Measurements from ENCODE around the gene UFC1. TPM values are rescaled to one million over a fixed set of nuclear protein-coding genes. Genes with fewer than 3 reads are reported as not detected.

Gene UFC1
- 109 TPM in 2 replicates for total RNA-seq

GRCh38 chr1:161153682-161154337 lies at the start of gene UFC1:
UFC1 (plus strand) TSS chr1:161153978; CDS start chr1:161153998, 20 bp downstream.
- intact Hi-C loops (cut with micrococcal nuclease), result loop anchor here (1.0 to 5.0 kb wide), 10 partner anchors 12 to 892 kb away; partner anchors contain the start of genes B4GALT3, DCAF8, DEDD and NDUFS2

DNA sequence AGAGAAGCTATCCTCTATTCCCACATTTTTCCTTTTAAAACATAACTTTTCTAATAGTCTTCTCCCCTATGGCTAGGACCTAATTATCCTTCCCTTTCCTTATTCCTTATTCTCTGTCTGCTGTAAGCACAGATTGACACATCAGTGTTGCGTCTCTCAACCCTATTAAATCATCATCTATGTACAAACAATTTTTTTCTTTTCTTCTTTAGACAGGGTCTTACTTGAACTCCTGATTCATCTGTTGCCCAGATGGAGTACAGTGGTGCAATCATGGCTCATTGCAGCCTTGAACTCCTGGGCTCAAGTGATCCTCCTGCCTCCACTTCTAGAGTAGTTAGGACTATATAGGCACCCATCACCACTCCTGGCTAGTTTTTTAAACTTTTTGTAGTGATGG lies 47.3 kb upstream of the UFC1 start:
- intact Hi-C loops (cut with micrococcal nuclease), result no loop called here

- intact Hi-C loops (cut with micrococcal nuclease), result loop anchor here (10.0 kb wide), 1 partner anchor 1186 kb away; the partner anchor contains the start of gene TAGLN2
These were observed 42.7 kb upstream of the UFC1 start for GRCh38 chr1:161111117-161111516.

DNA sequence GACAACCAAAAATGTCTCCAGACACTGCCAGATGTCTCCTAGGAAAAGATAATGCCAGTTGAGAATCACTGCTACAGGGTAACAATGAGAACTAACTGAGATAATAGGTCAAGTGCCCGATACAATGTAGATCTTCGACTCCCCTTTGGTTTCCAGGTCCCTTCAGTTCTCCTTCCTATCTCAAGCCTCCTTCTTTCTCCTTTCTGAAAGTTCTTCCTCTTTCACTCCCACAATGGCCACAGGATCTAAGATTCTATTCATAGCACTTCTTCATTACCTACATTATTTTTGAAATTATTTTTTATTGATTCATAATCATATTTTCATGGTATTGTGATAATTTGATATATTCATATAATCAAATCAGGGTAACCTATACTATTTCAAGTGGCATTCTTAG lies 42.3 kb upstream of the UFC1 start:
- intact Hi-C loops (cut with micrococcal nuclease), result loop anchor here (10.0 kb wide), 1 partner anchor 1187 kb away; the partner anchor contains the start of gene TAGLN2

- intact Hi-C loops (cut with micrococcal nuclease), result loop anchor here (2.0 to 10.0 kb wide), 2 partner anchors 269 to 1189 kb away; partner anchors contain the start of gene TAGLN2
These were observed 39.9 kb upstream of the UFC1 start for GRCh38 chr1:161113915-161114314.

DNA sequence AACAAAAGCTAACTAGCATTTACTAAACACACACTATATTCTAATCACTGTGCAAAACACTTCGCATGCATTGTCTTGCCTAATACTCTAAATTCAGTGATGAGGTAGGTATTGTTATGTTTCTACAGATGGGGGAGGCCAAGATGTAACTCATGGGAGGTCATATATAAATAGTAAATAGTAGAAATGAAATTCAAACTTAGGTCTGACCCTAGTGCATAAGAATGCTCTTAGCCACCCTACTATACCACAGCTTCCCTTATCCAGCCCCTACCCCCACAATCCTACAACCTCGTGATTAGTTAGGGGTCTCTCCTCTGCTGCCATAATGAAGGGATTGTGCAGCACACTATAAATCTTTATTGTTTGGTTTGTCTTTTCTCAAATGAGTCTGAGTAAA lies 39.2 kb upstream of the UFC1 start:
- intact Hi-C loops (cut with micrococcal nuclease), result loop anchor here (2.0 to 10.0 kb wide), 2 partner anchors 268 to 1190 kb away; partner anchors contain the start of gene TAGLN2

- intact Hi-C loops (cut with micrococcal nuclease), result loop anchor here (2.0 to 10.0 kb wide), 4 partner anchors 197 to 1190 kb away; partner anchors contain the start of genes DCAF8, SDHC and TAGLN2
These were observed 38.6 kb upstream of the UFC1 start for GRCh38 chr1:161115132-161115711.

DNA sequence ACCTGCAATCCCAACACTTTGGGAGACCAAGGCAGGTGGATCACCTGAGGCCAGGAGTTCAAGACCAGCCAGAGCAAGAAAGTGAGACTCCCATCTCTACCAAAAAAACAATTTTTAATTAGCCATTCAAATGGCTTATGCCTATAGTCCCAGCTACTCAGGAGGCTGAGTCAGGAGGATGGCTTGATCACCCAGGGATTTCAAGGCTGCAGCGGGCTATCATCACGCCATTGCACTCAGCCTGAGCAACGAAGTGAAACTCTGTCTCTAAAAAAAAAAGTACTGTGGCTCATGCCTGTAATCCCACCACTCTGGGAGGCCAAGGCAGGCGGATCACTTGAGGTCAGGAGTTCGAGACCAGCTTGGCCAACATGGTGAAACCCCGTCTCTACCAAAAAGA lies 37.8 kb upstream of the UFC1 start:
- intact Hi-C loops (cut with micrococcal nuclease), result loop anchor here (2.0 to 10.0 kb wide), 4 partner anchors 196 to 1191 kb away; partner anchors contain the start of genes DCAF8, SDHC and TAGLN2

- intact Hi-C loops (cut with micrococcal nuclease), result loop anchor here (1.0 to 10.0 kb wide), 6 partner anchors 20 to 1193 kb away; partner anchors contain the start of genes DCAF8, KLHDC9, SDHC and TAGLN2
These were observed 35.8 kb upstream of the UFC1 start, which contains the start of the genes NIT1 and PFDN2 for GRCh38 chr1:161117759-161118581. NIT1 (plus strand) TSS chr1:161118105; CDS start chr1:161118177, 72 bp downstream. PFDN2 (minus strand) TSS chr1:161118037; CDS start chr1:161118026, 11 bp downstream.

DNA sequence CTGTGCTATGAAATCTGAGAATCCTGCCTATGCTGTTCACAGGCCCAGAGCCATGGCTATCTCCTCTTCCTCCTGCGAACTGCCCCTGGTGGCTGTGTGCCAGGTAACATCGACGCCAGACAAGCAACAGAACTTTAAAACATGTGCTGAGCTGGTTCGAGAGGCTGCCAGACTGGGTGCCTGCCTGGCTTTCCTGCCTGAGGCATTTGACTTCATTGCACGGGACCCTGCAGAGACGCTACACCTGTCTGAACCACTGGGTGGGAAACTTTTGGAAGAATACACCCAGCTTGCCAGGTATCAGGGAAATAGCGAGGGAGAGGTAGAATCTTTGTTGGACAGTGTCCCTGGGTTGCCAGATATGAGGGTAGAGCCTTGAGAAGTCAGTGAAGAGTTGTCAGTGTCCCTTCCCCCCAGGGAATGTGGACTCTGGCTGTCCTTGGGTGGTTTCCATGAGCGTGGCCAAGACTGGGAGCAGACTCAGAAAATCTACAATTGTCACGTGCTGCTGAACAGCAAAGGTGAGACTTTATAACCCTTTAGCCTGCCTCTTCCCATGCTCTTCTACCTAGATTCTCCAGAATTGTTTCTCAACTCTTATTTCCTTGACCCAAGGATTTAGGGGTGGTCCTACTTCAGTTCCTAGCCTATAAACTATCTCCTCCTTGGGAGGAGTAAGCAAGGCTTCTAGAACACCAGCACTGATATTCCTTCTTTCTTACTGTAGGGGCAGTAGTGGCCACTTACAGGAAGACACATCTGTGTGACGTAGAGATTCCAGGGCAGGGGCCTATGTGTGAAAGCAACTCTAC lies 34.5 kb upstream of the UFC1 start:
- intact Hi-C loops (cut with micrococcal nuclease), result loop anchor here (1.0 to 10.0 kb wide), 11 partner anchors 13 to 1194 kb away; partner anchors contain the start of genes B4GALT3, DCAF8, DEDD and NDUFS2

GRCh38 chr1:161121042-161121650 lies 32.6 kb upstream of the UFC1 start:
- intact Hi-C loops (cut with micrococcal nuclease), result no loop called here

- intact Hi-C loops (cut with micrococcal nuclease), result no loop called here
These were observed 31.9 kb upstream of the UFC1 start for GRCh38 chr1:161121834-161122233.

GRCh38 chr1:161122967-161123366 lies 30.8 kb upstream of the UFC1 start:
- intact Hi-C loops (cut with micrococcal nuclease), result no loop called here

GRCh38 chr1:161127649-161128048 lies 26.1 kb upstream of the UFC1 start:
- intact Hi-C loops (cut with micrococcal nuclease), result no loop called here

DNA sequence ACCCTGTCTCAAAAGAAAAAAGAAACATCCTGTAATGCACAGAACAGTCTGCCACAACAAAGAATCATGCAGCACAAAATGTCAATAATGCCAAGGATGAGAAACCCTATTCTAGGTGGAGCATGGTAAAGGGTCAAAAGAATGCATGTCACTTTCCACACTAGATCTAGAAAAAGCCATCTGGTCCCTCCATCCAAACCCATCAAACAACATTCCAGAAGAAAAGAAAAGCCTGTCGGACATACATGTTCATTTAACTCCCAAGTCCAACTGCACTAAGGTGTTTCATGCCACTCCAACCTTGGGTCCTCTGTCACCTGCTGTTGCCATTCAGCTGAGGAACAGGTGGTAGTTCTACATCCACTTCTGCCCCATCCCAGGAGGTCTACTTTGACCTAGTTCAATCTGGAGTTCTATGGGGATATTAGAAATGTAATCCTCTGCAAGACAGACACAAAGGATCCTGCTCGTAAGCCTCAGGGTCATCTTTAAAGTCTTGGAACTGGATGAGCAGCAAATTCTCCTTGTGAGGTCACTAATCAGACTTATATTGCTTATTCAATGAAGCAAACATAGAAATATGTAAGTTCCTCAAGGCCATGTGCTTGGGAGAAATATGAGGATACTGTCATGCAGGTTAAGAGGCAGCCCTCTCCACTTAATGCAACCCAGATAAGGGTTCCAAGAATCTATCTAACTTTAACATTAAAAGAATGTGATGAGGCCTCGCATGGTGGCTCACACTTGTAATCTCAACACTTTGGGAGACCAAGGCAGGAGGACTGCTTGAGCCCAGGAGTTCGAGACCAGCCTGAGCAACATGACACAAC lies 25.0 kb upstream of the UFC1 start:
- intact Hi-C loops (cut with micrococcal nuclease), result no loop called here

DNA sequence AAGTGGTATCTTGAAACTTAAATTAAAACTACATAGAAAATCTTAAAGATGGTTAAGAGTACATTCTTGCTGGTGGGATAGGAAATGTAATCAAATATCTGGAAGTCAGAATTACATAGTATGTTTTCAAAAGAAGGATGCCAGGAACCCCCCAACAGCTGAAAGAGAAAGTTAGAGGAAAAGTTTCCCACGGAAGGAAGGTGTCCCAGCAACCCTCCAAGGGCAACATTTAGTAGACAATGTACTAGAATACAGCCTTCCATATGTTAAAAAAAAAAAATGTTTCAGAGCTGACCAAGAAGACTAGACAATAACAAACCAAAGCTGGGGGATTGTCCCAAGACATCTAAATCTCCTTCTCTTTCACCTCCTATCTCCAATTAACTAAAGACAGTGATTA lies 23.5 kb upstream of the UFC1 start:
- intact Hi-C loops (cut with micrococcal nuclease), result loop anchor here (5.0 kb wide), 1 partner anchor 597 kb away; no protein-coding TSS in a partner anchor

DNA sequence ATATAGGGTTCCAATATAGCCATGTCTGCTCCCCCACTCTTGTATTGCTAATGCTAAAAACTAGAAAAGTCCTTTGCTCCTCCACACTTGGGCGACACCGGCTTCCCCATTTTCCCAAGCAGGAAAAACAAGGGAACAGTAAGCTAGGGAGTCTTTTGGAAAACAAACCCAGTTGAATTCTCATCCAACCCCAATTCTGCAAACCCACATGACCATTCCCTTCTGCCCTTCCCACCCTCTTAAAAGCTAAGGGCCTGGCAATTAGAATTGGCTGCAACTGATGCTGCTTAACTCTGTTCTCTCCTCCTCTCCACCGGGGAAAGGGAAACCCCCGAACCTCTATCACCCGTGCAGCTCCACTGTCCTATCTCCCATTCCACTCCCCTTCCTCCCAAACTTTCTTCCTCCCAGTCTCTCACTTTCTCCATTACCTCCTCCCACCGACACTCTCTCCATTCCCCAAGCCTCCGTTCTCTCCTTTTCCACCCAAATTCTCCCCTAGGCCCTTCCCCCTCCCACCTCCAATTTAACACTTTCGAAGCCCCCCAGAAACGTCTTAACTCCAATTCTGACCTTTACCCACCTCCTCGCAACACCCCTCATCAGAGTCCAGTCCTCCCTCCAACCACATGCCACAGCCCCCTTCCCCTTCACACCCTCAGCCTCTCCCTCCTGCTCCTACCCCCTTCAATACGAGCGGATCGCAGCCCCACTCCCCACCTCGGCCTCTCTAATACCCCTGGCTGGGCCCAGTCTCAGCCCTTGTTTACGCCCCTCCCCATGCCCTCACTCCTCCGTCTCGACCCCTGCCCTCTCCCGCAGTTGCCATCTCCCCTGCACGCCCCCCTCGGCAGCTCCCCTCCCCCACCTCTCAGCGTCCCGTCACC lies 22.0 kb upstream of the UFC1 start:
- intact Hi-C loops (cut with micrococcal nuclease), result loop anchor here (1.0 to 5.0 kb wide), 12 partner anchors 12 to 596 kb away; partner anchors contain the start of genes B4GALT3, NDUFS2, PPOX and UFC1

Measured in T-helper 1 cell treated with Interleukin-12 subunit alpha and Interleukin-12 subunit beta and Interleukin-4 antibody, amounts not matched to agents 30 ng/mL and 1 ng/mL, for 36 hours (primary cell).